ENCODE data around the gene RBM33.

DNA sequence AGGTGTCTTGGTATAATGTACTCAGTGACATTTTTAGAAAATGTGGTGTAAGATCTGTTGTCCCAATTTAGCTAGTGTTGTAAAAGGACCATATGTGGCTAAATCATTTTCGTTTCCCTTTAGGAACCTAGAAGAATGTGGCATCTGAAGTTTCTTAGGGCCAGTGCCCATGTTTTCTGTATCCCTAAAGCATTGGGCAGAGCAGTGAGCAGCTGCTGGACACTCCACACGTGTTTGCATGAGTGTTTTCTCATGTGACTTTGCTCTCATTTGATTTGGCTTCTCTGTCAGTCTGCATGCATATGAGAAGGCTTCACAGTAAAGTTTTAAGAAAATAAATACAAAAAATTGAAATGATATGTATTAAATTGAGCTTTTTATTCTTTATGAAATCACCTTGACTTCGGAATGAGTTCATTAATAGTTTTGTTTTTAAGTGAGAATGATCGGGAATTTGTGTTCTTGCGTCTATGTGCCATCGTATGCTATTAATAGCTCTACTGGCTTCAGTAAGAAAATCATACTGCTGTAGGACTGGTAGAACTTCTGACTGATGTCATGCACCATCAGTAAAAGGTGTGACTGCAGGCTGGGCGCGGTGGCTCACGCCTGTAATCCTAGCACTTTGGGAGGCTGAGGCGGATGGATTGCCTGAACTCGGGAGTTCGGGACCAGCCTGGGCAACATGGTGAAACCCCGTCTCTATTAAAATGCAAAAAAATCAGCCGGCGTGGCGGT is 61.3 kb downstream of the RBM33 start:
- TF ChIP-seq EZH2 (IDR thresholded peaks at IDR 0.05; ENCODE audit: low read depth, low read length, severe bottlenecking), result no peak
- no peak for TF ChIP-seq POLR2A (IDR thresholded peaks at IDR 0.05; ENCODE audit: control extremely low read depth in 1 of 2, low read depth in 2 of 2, low read length in 2 of 2)
- no peak for TF ChIP-seq NRF1 (IDR thresholded peaks at IDR 0.05; ENCODE audit: low read depth, low read length)
- TF ChIP-seq YY1 (IDR thresholded peaks at IDR 0.05; ENCODE audit: low read depth, low read length), result no peak
- no peak for TF ChIP-seq ZNF274 (IDR thresholded peaks at IDR 0.05; ENCODE audit: borderline replicate concordance, extremely low read depth, low read length)
- TF ChIP-seq, protein P1, sequence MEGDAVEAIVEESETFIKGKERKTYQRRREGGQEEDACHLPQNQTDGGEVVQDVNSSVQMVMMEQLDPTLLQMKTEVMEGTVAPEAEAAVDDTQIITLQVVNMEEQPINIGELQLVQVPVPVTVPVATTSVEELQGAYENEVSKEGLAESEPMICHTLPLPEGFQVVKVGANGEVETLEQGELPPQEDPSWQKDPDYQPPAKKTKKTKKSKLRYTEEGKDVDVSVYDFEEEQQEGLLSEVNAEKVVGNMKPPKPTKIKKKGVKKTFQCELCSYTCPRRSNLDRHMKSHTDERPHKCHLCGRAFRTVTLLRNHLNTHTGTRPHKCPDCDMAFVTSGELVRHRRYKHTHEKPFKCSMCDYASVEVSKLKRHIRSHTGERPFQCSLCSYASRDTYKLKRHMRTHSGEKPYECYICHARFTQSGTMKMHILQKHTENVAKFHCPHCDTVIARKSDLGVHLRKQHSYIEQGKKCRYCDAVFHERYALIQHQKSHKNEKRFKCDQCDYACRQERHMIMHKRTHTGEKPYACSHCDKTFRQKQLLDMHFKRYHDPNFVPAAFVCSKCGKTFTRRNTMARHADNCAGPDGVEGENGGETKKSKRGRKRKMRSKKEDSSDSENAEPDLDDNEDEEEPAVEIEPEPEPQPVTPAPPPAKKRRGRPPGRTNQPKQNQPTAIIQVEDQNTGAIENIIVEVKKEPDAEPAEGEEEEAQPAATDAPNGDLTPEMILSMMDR (IDR thresholded peaks at IDR 0.05; ENCODE audit: control extremely low read depth in 1 of 3, insufficient read depth in 1 of 3, low read depth in 1 of 3, low read length in 3 of 3), result no peak
- no peak for TF ChIP-seq BRCA1 (IDR thresholded peaks at IDR 0.05; ENCODE audit: low read depth, low read length)
